Activated naive CD8-positive, alpha-beta T cell (primary cell): Measurements from ENCODE around the gene CIB4.

Experiments
- H3K27ac Mint-ChIP-seq: one replicate; pipeline ENCODE4 v1.8.0; 2021; ENCODE audit warnings: mixed read lengths
- H3K27me3 Mint-ChIP-seq: one replicate; pipeline ENCODE4 v1.8.0; 2021; ENCODE audit warnings: mixed read lengths
- H3K36me3 Mint-ChIP-seq: one replicate; pipeline ENCODE4 v1.8.0; 2021; ENCODE audit warnings: mixed read lengths
- H3K4me1 Mint-ChIP-seq: one replicate; pipeline ENCODE4 v1.8.0; 2021; ENCODE audit warnings: low read depth, mixed read lengths
- H3K4me3 Mint-ChIP-seq: one replicate; pipeline ENCODE4 v1.8.0; 2021; ENCODE audit warnings: mild to moderate bottlenecking, mixed read lengths
- H3K9me3 Mint-ChIP-seq: one replicate; pipeline ENCODE4 v1.8.0; 2021; ENCODE audit warnings: low read depth, mixed read lengths

Gene CIB4

DNA sequence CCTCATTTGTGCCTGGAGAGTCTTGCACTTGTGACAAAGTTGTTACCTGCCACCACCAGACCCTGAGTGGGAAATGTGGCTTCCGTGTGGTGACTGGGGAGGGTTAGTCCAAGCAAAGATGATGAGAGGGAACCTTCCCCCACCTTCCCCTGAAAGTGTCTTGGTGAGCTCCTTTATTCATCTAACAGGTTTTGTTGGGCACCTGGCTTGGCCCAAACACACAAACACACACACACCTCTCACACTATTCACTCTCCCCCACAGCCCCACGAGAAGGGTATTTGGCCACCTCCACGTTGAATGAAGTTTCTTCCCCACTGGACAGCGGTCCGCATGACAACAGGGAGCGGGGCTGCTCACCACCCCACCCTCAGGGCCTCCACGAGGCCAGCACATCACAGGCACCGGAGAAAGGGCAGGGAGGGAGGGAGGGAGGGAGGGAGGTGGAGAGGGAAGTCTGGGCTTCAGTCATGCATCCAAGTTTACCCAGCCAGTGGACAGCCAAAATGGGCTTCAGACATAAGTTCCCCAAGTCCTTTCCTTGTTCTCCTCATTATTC lies 1.4 kb downstream of the CIB4 start:
- H3K4me3 Mint-ChIP-seq: no peak overlapping the region
- no peaks in the 10 kb centered on the region for H3K36me3 Mint-ChIP-seq
- H3K27ac Mint-ChIP-seq: no peak overlapping the region
- no peaks in the 10 kb centered on the region for H3K4me1 Mint-ChIP-seq
- H3K9me3 Mint-ChIP-seq: no peaks in the 10 kb centered on the region
- peaks cover 9% of the 10 kb centered on the region for H3K27me3 Mint-ChIP-seq

DNA sequence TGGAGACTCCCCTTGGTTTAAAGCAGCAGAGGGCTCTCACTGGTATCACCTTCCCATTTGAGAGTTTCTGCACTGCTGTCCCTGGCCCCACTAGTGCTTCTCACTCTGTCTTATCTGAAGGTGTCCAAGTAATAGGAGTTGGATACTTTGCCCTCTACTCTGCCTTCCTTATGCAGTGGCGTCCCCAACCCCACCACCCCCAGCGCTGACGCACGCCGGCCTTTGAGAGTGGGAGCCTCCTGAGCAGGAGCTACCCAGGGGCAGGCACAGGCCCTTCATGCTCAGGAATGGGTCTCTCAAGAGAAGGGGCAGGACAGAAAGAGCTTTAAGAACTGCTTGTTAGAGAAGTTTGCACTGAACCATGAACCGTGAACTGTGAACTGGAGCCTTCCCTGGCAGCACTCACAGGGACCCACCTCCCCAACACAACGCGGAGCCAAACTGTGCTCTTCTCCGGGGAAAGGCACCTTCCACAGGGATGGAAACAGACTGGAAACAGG lies 3.3 kb downstream of the CIB4 start:
- H3K36me3 Mint-ChIP-seq: no peaks in the 10 kb centered on the region
- no peak overlapping the region for H3K4me3 Mint-ChIP-seq
- H3K4me1 Mint-ChIP-seq: no peaks in the 10 kb centered on the region
- H3K27me3 Mint-ChIP-seq: peaks cover 6% of the 10 kb centered on the region
- H3K9me3 Mint-ChIP-seq: no peaks in the 10 kb centered on the region
- no peak overlapping the region for H3K27ac Mint-ChIP-seq

- Mint-ChIP-seq H3K9me3 (no peaks in the 10 kb centered on the region), H3K27me3 (peaks cover 7% of the 10 kb centered on the region), H3K36me3 (no peaks in the 10 kb centered on the region), H3K4me3 (no peak overlapping the region), H3K4me1 (no peaks in the 10 kb centered on the region), H3K27ac (no peak overlapping the region)
Measured at GRCh38 chr2:26636935-26637334, 4.2 kb downstream of the CIB4 start.

DNA sequence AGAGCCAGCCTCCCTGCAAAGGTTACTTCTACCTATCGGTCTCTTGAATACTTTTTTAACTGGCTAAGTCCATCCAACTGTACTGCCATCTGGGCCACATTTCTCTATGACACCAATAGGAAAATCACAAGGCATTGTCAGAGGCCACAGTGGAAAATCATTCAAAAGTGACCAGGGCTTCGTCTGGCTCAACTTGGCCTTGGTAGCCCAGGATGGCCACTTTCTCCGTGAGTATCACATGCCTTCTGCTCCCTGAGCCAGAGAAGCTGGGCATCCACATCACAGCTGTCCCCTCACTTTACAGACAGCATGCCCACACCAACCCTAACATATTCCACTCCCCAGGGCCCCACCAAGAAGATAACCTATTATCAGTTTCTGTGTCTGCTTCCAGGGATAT lies 5.8 kb downstream of the CIB4 start:
- Mint-ChIP-seq H3K4me3 (no peak overlapping the region), H3K4me1 (no peaks in the 10 kb centered on the region), H3K27ac (no peak overlapping the region), H3K36me3 (no peaks in the 10 kb centered on the region), H3K9me3 (no peaks in the 10 kb centered on the region), H3K27me3 (peaks cover 4% of the 10 kb centered on the region)

DNA sequence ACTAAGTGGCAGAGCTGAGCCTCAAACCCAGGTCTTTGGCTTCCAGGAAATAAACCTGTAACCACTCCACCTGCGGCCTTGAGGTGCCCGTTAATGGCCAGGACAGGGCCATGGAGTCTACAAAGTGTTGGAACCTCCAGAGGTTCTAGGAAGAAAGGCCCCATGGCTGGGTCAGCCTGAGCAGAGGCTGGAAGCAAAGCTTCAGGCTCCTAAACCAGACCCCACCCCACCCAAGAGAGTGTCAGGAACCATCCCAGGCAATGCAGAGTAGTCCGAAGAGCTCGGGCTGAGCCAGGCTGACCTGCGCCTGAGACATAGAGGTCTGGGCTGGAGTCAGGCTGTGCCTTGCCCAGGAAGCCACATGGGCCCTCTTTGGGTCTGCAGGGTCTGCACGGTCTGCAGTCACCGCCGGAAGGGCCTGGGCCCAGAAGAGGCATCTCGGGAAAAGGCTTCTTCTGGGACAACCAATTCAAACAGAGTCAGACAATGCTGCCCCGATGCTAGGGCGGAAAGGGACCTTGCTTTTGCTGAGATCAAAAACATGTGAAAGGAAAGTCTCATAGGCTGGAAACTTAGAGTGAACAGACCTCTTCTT lies 6.4 kb downstream of the CIB4 start:
- Mint-ChIP-seq H3K4me3 (no peak overlapping the region), H3K27ac (no peak overlapping the region), H3K36me3 (no peaks in the 10 kb centered on the region), H3K9me3 (no peaks in the 10 kb centered on the region), H3K27me3 (peaks cover 3% of the 10 kb centered on the region), H3K4me1 (no peaks in the 10 kb centered on the region)

DNA sequence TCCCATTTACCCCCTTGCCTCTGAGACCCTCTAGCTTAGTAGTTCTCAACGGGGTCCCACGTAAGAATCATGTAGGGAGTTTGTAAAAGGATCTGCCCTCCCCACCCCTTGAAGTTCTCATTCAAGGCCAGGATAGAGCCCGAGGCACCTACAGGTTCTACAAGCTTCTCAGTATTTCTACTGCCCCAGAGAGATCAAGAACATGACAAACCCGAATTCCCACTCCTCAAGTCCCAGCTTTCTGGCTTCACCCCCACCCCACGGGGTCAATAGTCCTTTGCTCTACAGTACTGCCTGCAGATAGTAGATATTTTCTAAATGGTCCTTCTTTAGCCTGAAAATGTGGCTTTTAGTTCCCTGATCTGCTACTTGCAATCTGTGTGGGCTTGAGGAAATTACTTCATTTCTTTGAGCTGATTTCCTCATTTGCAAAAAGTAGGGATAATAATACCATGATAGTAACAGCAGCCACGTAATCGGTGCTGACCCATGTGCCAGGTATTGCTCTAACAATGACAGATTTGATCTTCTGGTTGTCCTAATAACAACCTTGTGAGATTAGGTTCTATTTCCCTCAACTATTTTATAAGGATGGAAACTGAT lies 7.1 kb downstream of the CIB4 start:
- Mint-ChIP-seq H3K27me3 (peaks cover 2% of the 10 kb centered on the region), H3K9me3 (no peaks in the 10 kb centered on the region), H3K4me3 (no peak overlapping the region), H3K4me1 (no peaks in the 10 kb centered on the region), H3K36me3 (no peaks in the 10 kb centered on the region), H3K27ac (no peak overlapping the region)

DNA sequence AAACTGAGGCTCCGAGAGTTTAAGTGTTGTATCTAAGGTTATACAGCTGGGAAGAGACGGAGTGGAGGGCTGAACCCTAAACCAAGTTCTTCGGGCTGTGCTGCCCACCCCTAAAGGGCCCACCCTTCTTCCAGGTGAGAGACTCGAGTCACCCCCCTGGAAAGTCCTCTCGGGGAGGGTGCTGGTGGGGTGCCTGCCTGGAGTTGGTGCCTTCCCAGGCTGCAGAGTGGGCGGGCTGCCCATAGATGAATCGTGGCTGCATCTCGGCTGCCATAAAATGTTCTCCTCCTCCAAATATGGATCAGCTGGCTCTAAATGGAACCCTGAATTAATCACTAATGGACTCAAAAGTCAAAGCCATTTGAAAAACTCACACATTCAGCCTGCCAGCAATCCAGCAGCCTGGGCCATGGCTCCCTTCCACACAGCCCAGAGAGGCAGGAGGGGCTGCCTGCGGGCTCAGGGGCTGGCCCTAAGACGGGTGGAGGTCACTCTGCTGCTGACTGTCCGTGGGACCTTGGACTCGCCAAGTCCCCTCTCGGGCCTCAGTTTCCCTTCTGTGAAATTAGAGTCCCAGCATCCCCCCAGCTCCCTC lies 7.7 kb downstream of the CIB4 start:
- Mint-ChIP-seq H3K9me3 (no peaks in the 10 kb centered on the region), H3K27me3 (peaks cover 2% of the 10 kb centered on the region)

DNA sequence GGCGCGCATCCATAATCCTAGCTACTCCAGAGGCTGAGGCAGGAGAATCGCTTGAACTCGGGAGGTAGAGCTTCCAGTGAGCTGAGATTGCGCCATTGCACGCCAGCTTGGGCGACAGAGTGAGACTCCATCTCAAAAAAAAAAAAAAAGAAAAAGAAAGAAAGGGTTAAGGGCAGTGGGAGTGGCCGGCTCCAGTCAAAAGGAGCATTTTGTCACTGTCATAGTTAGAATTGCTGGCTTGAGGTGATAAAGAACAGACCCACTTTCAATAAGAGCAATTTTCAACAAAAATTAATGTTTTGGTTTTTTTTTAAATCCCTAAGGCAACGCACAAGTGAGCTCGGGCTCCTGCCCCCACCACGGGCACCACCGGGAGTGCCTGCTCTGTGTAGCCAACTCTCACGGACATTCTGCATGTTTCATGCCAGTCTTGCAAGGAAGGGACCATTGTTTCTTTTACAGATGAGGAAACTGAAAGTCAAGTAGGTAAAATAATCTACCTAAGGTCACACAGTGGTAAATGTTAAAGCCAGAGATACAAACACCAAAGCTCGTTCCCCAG lies 8.5 kb downstream of the CIB4 start:
- Mint-ChIP-seq H3K27me3 (peaks cover 2% of the 10 kb centered on the region), H3K4me1 (no peaks in the 10 kb centered on the region), H3K9me3 (no peaks in the 10 kb centered on the region), H3K4me3 (no peak overlapping the region), H3K27ac (no peak overlapping the region), H3K36me3 (no peaks in the 10 kb centered on the region)

More for the DNA sequence above, 7.7 kb downstream of the CIB4 start:
- H3K4me3 Mint-ChIP-seq: no peak overlapping the region
- no peak overlapping the region for H3K27ac Mint-ChIP-seq
- H3K4me1 Mint-ChIP-seq: no peaks in the 10 kb centered on the region
- no peaks in the 10 kb centered on the region for H3K36me3 Mint-ChIP-seq

GRCh38 chr2:26631401-26632170 lies 9.6 kb downstream of the CIB4 start:
- Mint-ChIP-seq H3K9me3 (no peaks in the 10 kb centered on the region), H3K4me1 (no peaks in the 10 kb centered on the region), H3K27me3 (peaks cover 2% of the 10 kb centered on the region), H3K27ac (no peak overlapping the region), H3K4me3 (no peak overlapping the region), H3K36me3 (no peaks in the 10 kb centered on the region)

DNA sequence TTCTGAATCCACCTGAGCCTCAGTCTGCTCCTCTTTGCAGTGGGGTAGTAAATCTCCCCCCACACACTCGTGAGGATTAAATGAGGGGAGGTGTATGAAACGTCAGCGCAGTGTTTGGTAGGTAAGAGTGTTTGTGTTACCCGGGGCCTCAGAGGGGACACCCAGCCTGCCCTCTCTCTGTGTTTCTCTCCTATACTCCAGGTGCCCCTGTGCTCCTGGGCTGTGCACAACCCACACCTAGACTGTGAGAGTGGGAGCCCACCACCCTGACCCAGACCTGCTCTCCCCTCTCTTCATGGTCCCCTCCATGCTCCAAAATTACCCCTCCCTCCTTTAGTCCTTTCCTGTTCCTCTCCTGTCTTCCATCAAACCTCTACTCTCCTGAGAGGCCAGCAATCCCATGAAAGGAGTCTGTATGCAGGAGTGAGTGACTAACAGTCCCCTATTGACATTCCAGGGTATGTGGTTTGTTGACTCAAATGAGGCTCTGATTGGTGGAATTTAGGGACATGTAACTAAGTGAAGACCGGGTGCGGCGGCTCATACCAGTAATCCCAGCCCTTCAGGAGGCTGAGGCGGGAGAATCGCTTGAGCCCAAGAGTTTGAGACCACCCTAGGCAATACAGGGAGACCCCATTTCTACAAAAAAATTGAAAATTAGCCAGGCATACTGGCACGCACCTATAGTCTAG lies 10.4 kb downstream of the CIB4 start:
- Mint-ChIP-seq H3K27ac (no peak overlapping the region), H3K36me3 (no peaks in the 10 kb centered on the region), H3K4me3 (no peak overlapping the region), H3K4me1 (no peaks in the 10 kb centered on the region), H3K27me3 (peaks cover 2% of the 10 kb centered on the region), H3K9me3 (no peaks in the 10 kb centered on the region)

DNA sequence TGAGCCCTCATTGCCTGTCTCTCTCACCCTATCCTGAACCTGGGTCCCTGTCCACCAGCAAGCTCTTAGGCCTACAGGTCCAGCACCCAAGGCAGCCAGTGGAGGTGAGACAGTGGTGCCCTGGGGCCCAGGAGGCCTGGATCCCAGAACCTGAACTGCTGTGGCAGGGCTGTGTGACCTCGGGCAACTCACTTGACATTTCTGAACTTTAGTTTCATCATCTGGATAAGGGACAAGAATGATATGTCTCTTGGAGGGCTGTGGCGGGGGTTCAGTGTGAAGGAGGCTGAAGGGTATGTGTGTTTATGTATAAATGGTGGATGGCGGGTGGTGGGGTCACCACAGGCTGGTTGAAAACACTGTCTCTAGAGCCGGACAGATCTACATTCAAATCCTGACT lies 10.9 kb downstream of the CIB4 start:
- H3K27me3 Mint-ChIP-seq: peaks cover 2% of the 10 kb centered on the region
- no peak overlapping the region for H3K4me3 Mint-ChIP-seq
- H3K9me3 Mint-ChIP-seq: no peaks in the 10 kb centered on the region
- no peaks in the 10 kb centered on the region for H3K4me1 Mint-ChIP-seq
- no peak overlapping the region for H3K27ac Mint-ChIP-seq
- no peaks in the 10 kb centered on the region for H3K36me3 Mint-ChIP-seq

- Mint-ChIP-seq H3K27me3 (peaks cover 2% of the 10 kb centered on the region), H3K36me3 (no peaks in the 10 kb centered on the region), H3K4me1 (no peaks in the 10 kb centered on the region), H3K9me3 (no peaks in the 10 kb centered on the region), H3K4me3 (no peak overlapping the region), H3K27ac (no peak overlapping the region)
Measured at GRCh38 chr2:26629751-26630150, 11.4 kb downstream of the CIB4 start.

- Mint-ChIP-seq H3K4me3 (no peak overlapping the region), H3K27ac (no peak overlapping the region), H3K36me3 (no peaks in the 10 kb centered on the region), H3K27me3 (peaks cover 2% of the 10 kb centered on the region), H3K9me3 (no peaks in the 10 kb centered on the region), H3K4me1 (no peaks in the 10 kb centered on the region)
Measured at GRCh38 chr2:26629346-26629630, 11.9 kb downstream of the CIB4 start.

GRCh38 chr2:26628561-26629345 lies 12.4 kb downstream of the CIB4 start:
- Mint-ChIP-seq H3K9me3 (no peaks in the 10 kb centered on the region), H3K27ac (no peak overlapping the region), H3K27me3 (peaks cover 2% of the 10 kb centered on the region), H3K4me3 (no peak overlapping the region), H3K4me1 (no peaks in the 10 kb centered on the region), H3K36me3 (no peaks in the 10 kb centered on the region)
